Urinary bladder (tissue), 4 donors: Measurements from ENCODE around the gene NXT1. TPM values are rescaled to one million over a fixed set of nuclear protein-coding genes. Genes with fewer than 3 reads are reported as not detected.

Experiments
- DNase-seq: peaks from one replicate; pipeline ENCODE4 v3.0.0-alpha.2; 2015; ENCODE audit errors: extremely low spot score
- H3K27ac ChIP-seq: one replicate; pipeline ENCODE4 v1.5.1; 2013; ENCODE audit warnings: low read depth, mild to moderate bottlenecking, moderate library complexity
- H3K36me3 ChIP-seq: one replicate; pipeline ENCODE4 v1.6.1; 2013; ENCODE audit warnings: mild to moderate bottlenecking, moderate library complexity; ENCODE audit not compliant: insufficient read depth
- H3K4me1 ChIP-seq: one replicate; pipeline ENCODE4 v1.6.1; 2013; ENCODE audit warnings: mild to moderate bottlenecking, moderate library complexity; ENCODE audit not compliant: insufficient read depth
- H3K4me3 ChIP-seq: one replicate; pipeline ENCODE4 v1.5.1; 2013; ENCODE audit warnings: low read depth, low read length
- WGBS: extraction: QIAGEN DNeasy Blood & Tissue Kit; methylation state at CpG from one replicate; pipeline ENCODE4 v1.1.7; 2013; 5-methylcytosine and 5-hydroxymethylcytosine counted together
- polyA plus RNA-seq: library from polyadenylated mRNA; stranded (reverse); fragments of 200-250 nt; gene quantifications from one replicate; pipeline ENCODE4 v1.2.3, GENCODE V29; 2013
- total RNA-seq: library from RNA; depleted of rRNA; stranded (reverse); fragments of >200 nt; gene quantifications from one replicate; pipeline ENCODE4 v1.2.3, GENCODE V29; 2014
- donor health status: healthy with polysubstance abuse.
- donor health status: healthy.

The NXT1 gene
- total and polyA plus RNA-seq, 2 donors, result 19.4 to 30.4 TPM

- peaks cover 2% of the 10 kb centered on the region for H3K36me3 ChIP-seq
- no peak overlapping the region for H3K4me3 ChIP-seq
- H3K4me1 ChIP-seq, result no peaks in the 10 kb centered on the region
- 93% methylated on average over 3 of the region's 3 CpGs for whole genome bisulfite sequencing
- no peak overlapping the region for H3K27ac ChIP-seq
- DNase-seq, result no peak
These were observed 20.3 kb downstream of the NXT1 start for GRCh38 chr20:23370873-23371272.

- H3K36me3 ChIP-seq, result peaks cover 2% of the 10 kb centered on the region
- DNase-seq, result no peak
- H3K4me1 ChIP-seq, result no peaks in the 10 kb centered on the region
- H3K4me3 ChIP-seq, result no peak overlapping the region
- no peak overlapping the region for H3K27ac ChIP-seq
- 78% methylated on average over 4 of the region's 4 CpGs for WGBS
These were observed 20.9 kb downstream of the NXT1 start for GRCh38 chr20:23371496-23371895.

- 89% methylated on average over 5 of the region's 5 CpGs for WGBS
- Histone ChIP-seq H3K4me1 (no peaks in the 10 kb centered on the region), H3K4me3 (no peak overlapping the region), H3K27ac (no peak overlapping the region), H3K36me3 (peaks cover 2% of the 10 kb centered on the region)
- no peak for DNase-seq
These were observed 23.9 kb downstream of the NXT1 start for GRCh38 chr20:23374441-23374840.

- H3K27ac ChIP-seq, result no peak overlapping the region
- no peak overlapping the region for H3K4me3 ChIP-seq
- 93% methylated on average over 5 of the region's 5 CpGs for WGBS
- no peak for DNase-seq
- H3K36me3 ChIP-seq, result no peaks in the 10 kb centered on the region
- no peaks in the 10 kb centered on the region for H3K4me1 ChIP-seq
These were observed 25.2 kb downstream of the NXT1 start for GRCh38 chr20:23375827-23376226.

GRCh38 chr20:23379772-23380171, 29.2 kb downstream of the NXT1 start:
- no peak for DNase-seq
- Histone ChIP-seq H3K27ac (no peak overlapping the region), H3K36me3 (peaks cover 2% of the 10 kb centered on the region), H3K4me3 (no peak overlapping the region), H3K4me1 (no peaks in the 10 kb centered on the region)

- no peak overlapping the region for H3K27ac ChIP-seq
- H3K36me3 ChIP-seq, result peaks cover 2% of the 10 kb centered on the region
- H3K4me3 ChIP-seq, result no peak overlapping the region
- no peak for DNase-seq
- H3K4me1 ChIP-seq, result no peaks in the 10 kb centered on the region
These were observed 31.3 kb downstream of the NXT1 start for GRCh38 chr20:23381876-23382275.

GRCh38 chr20:23386304-23387117, 35.9 kb downstream of the NXT1 start:
- H3K27ac ChIP-seq, result no peak overlapping the region
- peaks cover 1% of the 10 kb centered on the region for H3K4me1 ChIP-seq
- H3K4me3 ChIP-seq, result no peak overlapping the region
- DNase-seq, result no peak
- 78% methylated on average over 6 of the region's 6 CpGs for WGBS
- H3K36me3 ChIP-seq, result no peaks in the 10 kb centered on the region

- H3K36me3 ChIP-seq, result no peaks in the 10 kb centered on the region
These were observed 36.5 kb downstream of the NXT1 start for GRCh38 chr20:23387118-23387443.

GRCh38 chr20:23390091-23390774, 39.6 kb downstream of the NXT1 start:
- H3K4me1 ChIP-seq, result peaks cover 1% of the 10 kb centered on the region
- 83% methylated on average over 1 of the region's 1 CpG for WGBS

More at GRCh38 chr20:23387118-23387443, 36.5 kb downstream of the NXT1 start:
- no peak overlapping the region for H3K27ac ChIP-seq
- no peak overlapping the region for H3K4me3 ChIP-seq
- WGBS, result 96% methylated on average over 3 of the region's 3 CpGs
- peaks cover 1% of the 10 kb centered on the region for H3K4me1 ChIP-seq
- no peak for DNase-seq

GRCh38 chr20:23391707-23392310, 41.2 kb downstream of the NXT1 start:
- no peak for DNase-seq
- Histone ChIP-seq H3K4me3 (no peak overlapping the region), H3K27ac (no peak overlapping the region), H3K36me3 (no peaks in the 10 kb centered on the region), H3K4me1 (peaks cover 1% of the 10 kb centered on the region)
- whole genome bisulfite sequencing, result 94% methylated on average over 4 of the region's 4 CpGs

More at GRCh38 chr20:23390091-23390774, 39.6 kb downstream of the NXT1 start:
- no peak overlapping the region for H3K27ac ChIP-seq
- no peak overlapping the region for H3K4me3 ChIP-seq
- DNase-seq, result no peak
- H3K36me3 ChIP-seq, result no peaks in the 10 kb centered on the region

- Histone ChIP-seq H3K36me3 (no peaks in the 10 kb centered on the region), H3K4me1 (peaks cover 1% of the 10 kb centered on the region), H3K27ac (no peak overlapping the region), H3K4me3 (no peak overlapping the region)
- 96% methylated on average over 4 of the region's 4 CpGs for WGBS
- no peak for DNase-seq
These were observed 43.6 kb downstream of the NXT1 start for GRCh38 chr20:23393996-23394775.

- Histone ChIP-seq H3K27ac (no peak overlapping the region), H3K36me3 (no peaks in the 10 kb centered on the region), H3K4me1 (no peaks in the 10 kb centered on the region), H3K4me3 (no peak overlapping the region)
- 64% methylated on average over 6 of the region's 6 CpGs for WGBS
- no peak for DNase-seq
These were observed 46.5 kb downstream of the NXT1 start for GRCh38 chr20:23396950-23397627.

GRCh38 chr20:23397961-23398360, 47.4 kb downstream of the NXT1 start:
- H3K36me3 ChIP-seq, result no peaks in the 10 kb centered on the region
- H3K4me3 ChIP-seq, result no peak overlapping the region
- no peak overlapping the region for H3K27ac ChIP-seq
- H3K4me1 ChIP-seq, result no peaks in the 10 kb centered on the region
- no peak for DNase-seq
- WGBS, result 91% methylated on average over 2 of the region's 2 CpGs
